NK-92 (cell line): ENCODE results near the gene CYB5R2.

Source experiments
- DNase-seq: peaks from one replicate; lab custom pipeline; 2025; ENCODE audit not compliant: unreplicated experiment; lab: John Stamatoyannopoulos, UW

The CYB5R2 gene

DNA sequence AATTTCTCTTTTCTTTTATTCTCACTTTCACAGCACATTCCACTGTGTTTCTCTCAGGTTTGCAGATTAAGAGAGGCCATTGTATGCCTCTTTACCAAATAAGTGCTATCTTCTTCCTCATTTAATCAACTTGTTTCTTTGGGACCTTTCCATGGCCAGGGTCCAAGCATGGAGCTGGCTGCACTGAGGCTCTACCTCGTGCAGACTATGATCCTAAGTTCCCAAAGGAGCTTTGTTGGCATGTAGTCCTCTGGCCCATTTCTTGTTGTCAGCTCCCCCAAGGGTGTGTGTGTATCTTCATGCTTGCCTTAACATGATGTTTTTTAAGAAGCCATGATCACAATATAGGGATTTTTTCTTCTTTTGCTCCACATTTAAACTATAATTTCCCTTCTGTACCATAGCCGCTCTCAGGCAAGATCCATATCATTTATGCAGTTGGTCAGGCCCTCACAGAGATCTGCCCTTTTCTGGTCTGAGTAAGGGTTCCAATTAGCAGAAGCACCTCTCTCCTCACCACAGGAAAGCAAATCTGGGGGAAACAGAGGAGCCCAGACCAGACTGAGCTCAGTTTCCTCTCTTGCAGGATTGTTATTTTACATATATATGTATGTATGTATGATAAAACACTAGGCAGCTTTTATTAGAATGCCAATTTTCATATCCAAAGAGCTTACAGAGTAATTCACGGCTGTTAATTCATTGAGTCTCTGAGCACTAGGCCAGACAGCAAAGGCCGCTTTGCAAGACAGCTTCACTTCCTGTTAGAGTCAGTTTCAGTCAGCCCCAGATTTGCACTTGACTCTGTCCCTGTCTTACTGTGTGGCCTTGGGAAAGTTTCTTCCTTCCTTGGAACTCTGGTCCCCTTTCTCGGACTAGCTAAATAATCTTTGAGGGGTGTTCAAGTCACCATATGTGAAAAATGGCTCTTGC is 34.3 kb downstream of the CYB5R2 start:
- DNase-seq, result no peak

GRCh38 chr11:7637447-7638157 is 35.7 kb downstream of the CYB5R2 start:
- DNase-seq, result no peak

- DNase-seq, result no peak
Measured at GRCh38 chr11:7636350-7636749, 37.0 kb downstream of the CYB5R2 start.

DNA sequence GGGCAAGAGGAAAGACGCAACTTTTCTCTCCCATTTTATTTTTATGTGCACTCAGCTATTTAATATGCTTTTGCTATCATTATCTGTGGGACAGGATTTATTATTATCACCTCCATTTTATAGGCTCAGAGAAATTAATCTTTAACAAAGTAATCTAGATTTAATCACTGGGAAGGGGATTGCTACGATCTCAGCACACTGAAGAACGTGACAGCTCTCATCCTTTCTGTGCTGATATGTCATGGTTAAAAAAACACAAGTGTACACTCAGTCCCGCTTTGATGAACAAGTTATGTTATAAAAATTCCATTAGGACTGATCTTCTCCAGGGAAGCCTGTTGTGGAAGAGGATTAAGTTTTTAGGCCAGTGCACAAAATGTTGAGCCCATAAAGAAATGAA is 37.6 kb downstream of the CYB5R2 start:
- no peak for DNase-seq

DNA sequence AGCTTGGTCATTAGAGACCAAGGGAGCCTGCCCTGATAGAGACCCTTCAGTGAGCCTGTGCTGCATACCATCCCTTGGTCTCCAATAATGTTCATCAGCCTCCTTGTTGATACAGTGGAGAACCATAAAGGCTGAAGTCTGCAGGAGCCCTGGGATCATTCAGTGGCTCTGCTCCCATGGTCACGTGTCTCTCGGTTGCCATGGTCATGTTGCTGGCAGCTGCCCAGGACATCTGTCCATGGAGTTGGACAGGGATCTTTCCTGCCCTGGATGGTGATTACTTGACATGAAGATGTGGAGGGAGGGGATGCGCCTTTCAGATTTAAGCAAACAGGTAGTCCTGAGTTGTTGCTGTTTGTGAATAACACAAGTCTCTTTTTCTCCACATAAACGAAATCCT is 38.2 kb downstream of the CYB5R2 start:
- no peak for DNase-seq

GRCh38 chr11:7632211-7632610 is 41.1 kb downstream of the CYB5R2 start:
- no peak for DNase-seq

- no peak for DNase-seq
Measured at GRCh38 chr11:7630002-7630401, 43.3 kb downstream of the CYB5R2 start.

DNA sequence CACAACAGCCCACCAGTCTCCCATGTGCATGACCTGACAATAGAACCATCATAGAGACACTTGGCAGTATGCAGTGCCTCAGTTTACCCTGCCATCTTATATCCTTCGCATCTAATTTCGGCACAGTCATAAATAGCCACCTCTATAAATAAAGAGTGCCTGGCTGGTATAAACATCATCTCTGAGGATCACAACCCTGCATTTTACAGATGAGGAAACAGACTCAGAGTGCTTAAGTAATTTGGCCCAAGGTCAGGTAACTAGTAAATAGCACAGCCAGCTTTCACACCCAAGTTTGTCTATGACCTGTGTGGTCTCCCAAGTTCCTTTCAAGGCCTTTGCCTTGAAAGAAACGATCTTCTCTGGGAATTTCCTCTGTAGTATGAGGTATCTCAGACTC is 44.6 kb downstream of the CYB5R2 start:
- no peak for DNase-seq

GRCh38 chr11:7622721-7623120 is 50.6 kb downstream of the CYB5R2 start:
- DNase-seq, result no peak

DNA sequence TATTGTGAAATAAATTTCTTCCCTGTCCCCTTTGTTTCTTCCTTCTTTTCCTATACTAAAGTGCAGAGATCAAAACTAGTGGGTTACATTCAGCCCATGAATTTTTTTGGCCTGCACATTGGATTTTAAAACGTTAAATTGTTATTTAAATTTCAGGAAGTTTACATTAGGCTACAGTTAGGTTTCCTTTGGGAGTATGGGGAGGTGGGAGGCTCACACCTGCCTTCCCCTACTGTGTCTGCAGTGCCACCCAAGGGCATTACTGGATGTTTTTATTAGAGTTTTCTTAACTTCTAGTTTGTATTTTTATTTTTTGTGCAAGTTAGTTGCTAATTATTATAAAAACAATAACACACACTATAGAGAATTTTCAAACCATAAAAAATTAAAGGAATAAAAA is 51.7 kb downstream of the CYB5R2 start:
- no peak for DNase-seq

- no peak for DNase-seq
Measured at GRCh38 chr11:7621090-7621489, 52.2 kb downstream of the CYB5R2 start.

GRCh38 chr11:7619322-7619721 is 54.0 kb downstream of the CYB5R2 start:
- no peak for DNase-seq

DNA sequence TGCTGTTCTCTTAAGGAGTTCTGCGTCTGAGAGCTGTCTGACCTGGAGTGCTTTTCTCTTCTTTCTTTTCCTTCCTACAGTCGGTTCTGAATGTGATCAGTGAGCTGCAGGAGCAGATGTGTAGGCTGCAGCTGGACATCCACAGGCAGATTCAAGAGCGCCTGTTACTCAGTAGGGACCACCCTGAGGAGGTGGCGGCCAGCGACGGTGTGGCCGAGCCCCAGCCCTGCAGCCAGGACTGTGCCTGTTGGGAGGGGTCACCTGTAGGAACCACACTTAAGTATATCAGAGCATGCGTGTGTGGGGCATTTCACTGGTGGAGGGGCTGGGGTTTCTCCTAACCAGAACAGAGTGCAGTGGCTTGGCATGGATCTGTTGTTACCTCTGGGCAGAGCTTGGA is 56.3 kb downstream of the CYB5R2 start:
- no peak for DNase-seq
